ENCODE results near the gene PPP2CA.

DNA sequence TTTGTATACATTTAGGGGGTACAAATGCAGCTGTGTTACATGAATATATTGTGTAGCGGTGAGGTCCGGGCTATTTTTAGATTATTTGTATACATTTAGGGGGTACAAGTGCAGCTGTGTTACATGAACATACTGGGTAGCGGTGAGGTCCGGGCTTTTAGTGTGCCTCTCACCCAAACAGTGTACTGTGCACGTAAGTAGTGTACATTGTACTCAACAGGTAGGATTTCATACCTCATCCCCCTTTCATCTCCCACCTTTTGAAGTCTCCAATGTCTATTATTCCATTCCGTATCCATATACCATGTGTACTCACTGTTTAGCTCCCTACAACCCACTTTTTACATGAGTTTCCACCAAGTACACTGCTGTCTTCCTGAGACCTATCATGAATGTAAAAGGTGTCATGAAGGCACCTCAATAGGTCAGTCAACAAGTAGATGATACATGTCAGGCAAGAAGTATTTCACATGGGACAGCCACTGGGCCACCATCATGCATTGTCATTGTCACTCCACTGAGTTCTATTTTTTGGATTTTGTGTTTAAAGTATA lies 76.8 kb downstream of the PPP2CA start:
- TF ChIP-seq, protein P1, sequence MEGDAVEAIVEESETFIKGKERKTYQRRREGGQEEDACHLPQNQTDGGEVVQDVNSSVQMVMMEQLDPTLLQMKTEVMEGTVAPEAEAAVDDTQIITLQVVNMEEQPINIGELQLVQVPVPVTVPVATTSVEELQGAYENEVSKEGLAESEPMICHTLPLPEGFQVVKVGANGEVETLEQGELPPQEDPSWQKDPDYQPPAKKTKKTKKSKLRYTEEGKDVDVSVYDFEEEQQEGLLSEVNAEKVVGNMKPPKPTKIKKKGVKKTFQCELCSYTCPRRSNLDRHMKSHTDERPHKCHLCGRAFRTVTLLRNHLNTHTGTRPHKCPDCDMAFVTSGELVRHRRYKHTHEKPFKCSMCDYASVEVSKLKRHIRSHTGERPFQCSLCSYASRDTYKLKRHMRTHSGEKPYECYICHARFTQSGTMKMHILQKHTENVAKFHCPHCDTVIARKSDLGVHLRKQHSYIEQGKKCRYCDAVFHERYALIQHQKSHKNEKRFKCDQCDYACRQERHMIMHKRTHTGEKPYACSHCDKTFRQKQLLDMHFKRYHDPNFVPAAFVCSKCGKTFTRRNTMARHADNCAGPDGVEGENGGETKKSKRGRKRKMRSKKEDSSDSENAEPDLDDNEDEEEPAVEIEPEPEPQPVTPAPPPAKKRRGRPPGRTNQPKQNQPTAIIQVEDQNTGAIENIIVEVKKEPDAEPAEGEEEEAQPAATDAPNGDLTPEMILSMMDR (IDR thresholded peaks at IDR 0.05): no peak
- TF ChIP-seq POLR2A (IDR thresholded peaks at IDR 0.05; ENCODE audit: low read depth): no peak
- TF ChIP-seq POLR2AphosphoS5 (IDR thresholded peaks at IDR 0.05): no peak
